Sciatic nerve (tissue), 2 donors: ENCODE measurements around the gene KRTAP5-9. TPM values are rescaled to one million over a fixed set of nuclear protein-coding genes. Genes with fewer than 3 reads are reported as not detected.
A peak's percentile ranks its signal among the peaks of the same experiment; 100 is the strongest.
"Not testable (repeated sequence)": the region's sequence is repeated elsewhere in the genome, so short reads cannot be mapped to it uniquely, and the experiment has no call there.

Experiments used
- ATAC-seq: fragments of 200-7000 bp; cut with Tn5 transposase; one replicate; pipeline ENCODE4 v1.9.1; 2020; ENCODE audit warnings: mild to moderate bottlenecking, moderate library complexity
- DNase-seq: peaks from one replicate; pipeline ENCODE4 v3.0.0-alpha.2; 2020; ENCODE audit warnings: low spot score
- intact Hi-C: fragments of 100-400 bp; cut with DNase I; formaldehyde crosslinking; loops from one replicate; pipeline ENCODE4 v1.14.2; 2022
- total RNA-seq: library from RNA; stranded (reverse); fragmentation: NEBNext Ultra II Directional; extraction: Animal tissue kit (Norgen Biotek cat#: 25700); gene quantifications from one replicate; pipeline ENCODE4 v1.2.1, GENCODE V29; 2021
- donor health status: DM: no; HTN: no; CAD: no.
- donor health status: DM: no; HTN: no; CAD: no.

KRTAP5-9 gene
- total RNA-seq, 1 donor from 2014 or later = 0.40 TPM

DNA sequence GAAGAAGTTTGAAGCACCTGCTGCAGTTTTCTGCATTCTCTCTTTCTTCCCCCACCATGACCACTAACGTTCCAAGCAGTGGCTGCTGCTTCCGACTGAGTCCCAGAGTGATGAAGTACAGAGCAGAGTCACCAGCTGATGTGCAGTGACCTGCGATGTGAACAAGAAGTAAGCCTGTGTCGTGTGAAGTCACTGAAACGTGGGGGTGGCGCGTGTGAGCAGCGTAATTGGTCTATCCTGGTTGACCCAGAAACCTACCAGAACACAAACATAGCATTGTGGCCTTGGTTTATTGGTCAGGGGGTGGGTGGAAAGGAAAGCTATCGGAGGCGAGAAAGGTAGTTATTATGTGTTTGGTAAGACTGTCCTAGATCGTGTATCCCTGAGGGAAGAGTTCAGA lies 17.6 kb upstream of the KRTAP5-9 start:
- no peak for DNase-seq
- no peak for ATAC-seq
- intact Hi-C loops = no loop called here

GRCh38 chr11:71532036-71532610 lies 16.1 kb upstream of the KRTAP5-9 start:
- intact Hi-C loops = no loop called here
- no peak for ATAC-seq
- peak; percentile 6 for DNase-seq

DNA sequence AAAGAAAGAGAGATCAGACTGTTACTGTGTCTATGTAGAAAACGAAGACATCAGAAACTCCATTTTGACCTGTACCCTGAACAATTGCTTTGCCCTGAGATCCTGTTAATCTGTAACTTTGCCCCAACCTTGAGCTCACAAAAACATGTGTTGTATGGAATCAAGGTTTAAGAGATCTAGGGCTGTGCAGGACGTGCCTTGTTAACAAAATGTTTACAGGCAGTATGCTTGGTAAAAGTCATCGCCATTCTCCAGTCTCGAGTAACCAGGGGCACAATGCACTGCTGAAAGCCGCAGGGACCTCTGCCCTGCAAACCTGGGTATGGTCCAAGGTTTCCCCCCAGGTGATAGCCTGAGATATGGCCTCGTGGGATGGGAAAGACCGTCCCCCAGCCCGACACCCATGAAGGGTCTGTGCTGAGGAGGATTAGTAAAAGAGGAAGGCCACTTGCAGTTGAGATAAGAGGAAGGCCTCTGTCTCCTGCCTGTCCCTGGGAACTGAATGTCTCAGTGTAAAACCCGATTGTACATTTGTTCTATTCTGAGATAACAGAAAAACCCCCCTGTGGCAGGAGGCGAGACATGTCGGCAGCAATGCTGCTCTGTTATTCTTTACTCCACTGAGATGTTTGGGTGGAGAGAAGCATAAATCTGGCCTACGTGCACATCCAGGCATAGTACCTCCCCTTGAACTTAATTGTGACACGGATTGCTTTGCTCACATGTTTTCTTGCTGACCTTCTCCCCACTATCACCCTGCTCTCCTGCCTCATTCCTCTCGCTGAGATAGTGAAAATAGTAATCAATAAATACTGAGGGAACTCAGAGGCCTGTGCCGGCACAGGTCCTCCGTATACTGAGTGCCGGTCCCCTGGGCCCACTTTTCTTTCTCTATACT lies 13.3 kb upstream of the KRTAP5-9 start:
- DNase-seq, intact Hi-C loops: not testable (repeated sequence)

GRCh38 chr11:71535825-71536224 lies 12.4 kb upstream of the KRTAP5-9 start:
- ATAC-seq (no peak), DNase-seq (no peak)
- intact Hi-C loops = no loop called here

More for the DNA sequence above, 13.3 kb upstream of the KRTAP5-9 start:
- not testable (repeated sequence) for ATAC-seq

GRCh38 chr11:71537537-71537936 lies 10.7 kb upstream of the KRTAP5-9 start:
- intact Hi-C loops = no loop called here
- ATAC-seq (no peak), DNase-seq (no peak)

DNA sequence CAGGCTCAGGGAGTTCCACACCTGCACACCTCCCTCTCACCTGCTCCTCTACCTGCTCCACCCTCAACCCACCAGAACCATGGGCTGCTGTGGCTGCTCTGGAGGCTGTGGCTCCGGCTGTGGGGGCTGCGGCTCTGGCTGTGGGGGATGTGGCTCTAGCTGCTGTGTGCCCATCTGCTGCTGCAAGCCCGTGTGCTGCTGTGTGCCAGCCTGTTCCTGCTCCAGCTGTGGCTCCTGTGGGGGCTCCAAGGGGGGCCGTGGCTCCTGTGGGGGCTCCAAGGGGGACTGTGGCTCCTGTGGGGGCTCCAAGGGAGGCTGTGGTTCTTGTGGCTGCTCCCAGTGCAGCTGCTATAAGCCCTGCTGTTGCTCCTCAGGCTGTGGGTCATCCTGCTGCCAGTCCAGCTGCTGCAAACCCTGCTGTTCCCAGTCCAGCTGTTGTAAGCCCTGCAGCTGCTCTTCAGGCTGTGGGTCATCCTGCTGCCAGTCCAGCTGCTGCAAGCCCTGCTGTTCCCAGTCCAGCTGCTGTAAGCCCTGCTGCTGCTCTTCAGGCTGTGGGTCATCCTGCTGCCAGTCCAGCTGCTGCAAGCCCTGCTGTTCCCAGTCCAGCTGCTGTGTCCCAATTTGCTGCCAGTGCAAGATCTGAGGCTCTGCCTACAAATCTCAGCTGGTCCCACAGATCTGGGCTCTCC lies 10.1 kb upstream of the KRTAP5-9 start, which contains the start of gene KRTAP5-8:
TSS of gene KRTAP5-8 (plus strand) at position 49 of the 689 bp plus-strand sequence. CDS start at position 80, 31 bp downstream.
- ATAC-seq, intact Hi-C loops, DNase-seq: not testable (repeated sequence)

GRCh38 chr11:71538666-71538990 lies 9.6 kb upstream of the KRTAP5-9 start:
- ATAC-seq (no peak), DNase-seq (no peak)
- intact Hi-C loops = no loop called here

GRCh38 chr11:71539017-71539416 lies 9.2 kb upstream of the KRTAP5-9 start:
- DNase-seq (no peak), ATAC-seq (no peak)
- intact Hi-C loops = no loop called here

- intact Hi-C loops, ATAC-seq, DNase-seq: not testable (repeated sequence)
Measured at GRCh38 chr11:71539971-71540370, 8.2 kb upstream of the KRTAP5-9 start.

GRCh38 chr11:71540521-71541304 lies 7.5 kb upstream of the KRTAP5-9 start:
- ATAC-seq, DNase-seq, intact Hi-C loops: not testable (repeated sequence)

DNA sequence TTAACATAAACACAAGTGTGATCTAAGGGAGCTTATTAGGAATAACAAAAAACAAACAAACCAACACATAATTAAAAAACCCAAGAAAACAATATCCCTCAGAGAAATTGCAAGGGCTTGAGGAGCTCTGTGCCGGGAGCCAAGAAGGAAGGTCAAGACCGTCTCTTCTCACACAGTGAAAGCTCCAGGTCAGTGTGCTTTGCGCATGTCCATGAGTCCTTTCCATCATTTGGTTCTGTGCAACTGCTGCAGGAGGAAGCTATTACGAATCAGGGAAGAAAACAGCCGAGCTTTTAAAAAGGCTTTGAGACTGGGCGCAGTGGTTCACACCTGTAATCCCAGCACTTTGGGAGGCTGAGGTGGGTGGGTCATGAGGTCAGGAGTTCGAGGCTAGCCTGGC lies 5.8 kb upstream of the KRTAP5-9 start:
- ATAC-seq (no peak), DNase-seq (no peak)
- intact Hi-C loops = no loop called here

- ATAC-seq (no peak), DNase-seq (no peak)
- intact Hi-C loops = no loop called here
Measured at GRCh38 chr11:71542879-71543777, 5.1 kb upstream of the KRTAP5-9 start.

DNA sequence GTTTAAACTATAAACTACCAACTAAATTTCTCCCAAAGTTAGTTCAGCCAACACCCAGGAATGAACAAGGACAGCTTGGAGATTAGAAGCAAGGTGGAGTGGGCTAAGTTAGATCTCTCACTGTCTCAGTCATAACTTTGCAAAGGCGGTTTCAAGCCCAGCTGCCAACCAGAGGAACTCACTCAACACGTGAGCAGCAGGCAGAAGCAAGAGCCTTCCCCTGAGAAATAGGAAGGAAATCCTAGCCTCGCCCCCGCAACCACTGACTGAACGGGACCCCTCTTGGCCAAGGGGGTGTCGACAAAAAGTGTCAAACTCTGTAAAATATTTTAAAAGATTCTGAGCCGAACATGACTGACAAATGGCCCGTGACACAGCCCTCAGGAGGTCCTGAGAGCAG lies 4.4 kb upstream of the KRTAP5-9 start:
- intact Hi-C loops = no loop called here
- DNase-seq = no peak
- ATAC-seq = no peak

DNA sequence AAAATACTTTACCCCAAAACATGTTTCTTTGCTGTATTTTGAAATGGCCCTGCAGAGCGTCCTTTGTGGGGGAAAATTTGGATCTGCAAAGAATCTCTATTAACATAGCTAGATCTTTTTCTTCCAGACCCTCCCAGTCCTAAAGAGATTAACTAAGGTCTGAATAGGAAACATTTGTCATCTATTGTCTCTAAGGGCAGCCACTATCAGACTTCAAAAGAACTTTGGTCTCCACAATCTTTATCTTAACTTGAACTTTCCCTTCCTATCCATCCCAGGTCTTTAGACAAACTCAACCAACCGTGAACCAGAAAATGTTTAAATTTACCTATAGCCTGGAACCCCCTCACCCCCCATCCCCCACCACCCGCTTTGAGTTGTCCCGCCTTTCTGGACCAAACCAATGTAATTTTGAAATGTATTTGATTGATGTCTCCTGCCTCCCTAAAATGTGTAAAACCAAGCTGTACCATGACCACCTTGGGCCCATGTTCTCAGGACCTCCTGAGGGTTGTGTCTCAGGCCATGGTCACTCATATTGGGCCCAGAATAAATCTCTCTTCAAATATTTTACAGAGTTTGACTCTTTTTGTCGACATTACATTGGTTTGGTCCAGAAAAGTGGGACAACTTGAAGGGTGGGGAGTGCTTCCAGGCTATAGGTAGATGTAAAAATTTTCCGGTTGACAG lies 3.5 kb upstream of the KRTAP5-9 start:
- no peak for ATAC-seq
- intact Hi-C loops = no loop called here

GRCh38 chr11:71545405-71545966 lies 2.7 kb upstream of the KRTAP5-9 start:
- intact Hi-C loops = no loop called here
- DNase-seq = no peak
- ATAC-seq = no peak

More for the DNA sequence above, 3.5 kb upstream of the KRTAP5-9 start:
- no peak for DNase-seq

- intact Hi-C loops = no loop called here
- ATAC-seq = no peak
- DNase-seq = no peak
Measured at GRCh38 chr11:71548716-71549151, 514 bp downstream of the KRTAP5-9 start.

DNA sequence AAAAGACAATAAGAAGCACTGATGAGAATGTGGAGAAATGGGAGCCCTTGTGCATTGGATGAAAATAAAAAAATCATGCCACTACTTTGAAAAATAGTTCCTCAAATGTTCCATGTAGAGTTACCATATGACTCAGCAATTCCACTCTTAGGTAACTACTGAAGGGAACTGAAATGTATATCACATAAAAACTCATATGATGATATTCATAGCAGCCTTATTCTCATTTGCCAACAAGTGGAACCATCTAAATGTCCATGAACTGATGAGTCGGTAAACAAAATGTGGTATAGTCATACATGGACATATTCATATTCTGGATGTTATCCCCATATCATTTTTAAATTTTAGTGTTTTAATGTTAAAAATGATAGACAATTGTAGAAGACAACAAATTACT lies 3.5 kb downstream of the KRTAP5-9 start:
- ATAC-seq (no peak), DNase-seq (no peak)
- intact Hi-C loops = no loop called here
